Cortex of kidney (tissue), 1 donor: ENCODE measurements around the gene SPATA13.

Source experiments
- DNase-seq: peaks from one replicate; lab custom pipeline; 2025; lab: John Stamatoyannopoulos, UW

The SPATA13 gene

DNA sequence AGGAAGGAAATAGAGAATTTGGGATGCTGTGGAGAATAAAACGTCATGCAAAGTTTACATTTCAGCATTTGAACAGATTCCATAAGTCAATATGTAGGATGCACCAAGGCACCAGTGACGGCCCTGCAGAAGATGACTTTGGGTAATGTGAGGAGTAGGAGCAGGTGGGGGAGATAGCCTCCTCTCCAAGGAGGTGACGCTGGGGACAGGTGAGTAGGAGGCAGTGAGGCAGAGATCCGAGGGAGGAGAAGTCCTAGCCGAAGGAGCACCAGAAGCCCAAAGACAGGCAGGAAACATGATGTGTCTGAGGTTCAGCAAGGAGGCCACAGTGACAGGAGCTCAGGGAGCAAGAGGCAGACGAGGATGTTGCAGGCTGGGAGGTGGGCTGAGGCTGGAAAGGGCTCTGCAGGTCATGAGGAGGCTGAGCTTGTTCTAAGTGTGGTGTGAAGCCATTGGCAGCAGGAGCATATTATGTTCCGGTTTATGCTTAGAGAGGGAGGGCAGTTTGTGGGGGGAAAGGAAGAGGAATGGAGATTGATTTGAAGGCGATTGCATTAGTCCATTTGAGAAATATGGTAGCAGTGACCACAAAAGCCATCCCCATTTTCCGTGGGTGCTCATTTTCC lies 93.1 kb downstream of the SPATA13 start:
- no peak for DNase-seq

- no peak for DNase-seq
These were observed 93.8 kb downstream of the SPATA13 start for GRCh38 chr13:24254146-24254841.

- no peak for DNase-seq
These were observed 97.0 kb downstream of the SPATA13 start for GRCh38 chr13:24257497-24257896.

DNA sequence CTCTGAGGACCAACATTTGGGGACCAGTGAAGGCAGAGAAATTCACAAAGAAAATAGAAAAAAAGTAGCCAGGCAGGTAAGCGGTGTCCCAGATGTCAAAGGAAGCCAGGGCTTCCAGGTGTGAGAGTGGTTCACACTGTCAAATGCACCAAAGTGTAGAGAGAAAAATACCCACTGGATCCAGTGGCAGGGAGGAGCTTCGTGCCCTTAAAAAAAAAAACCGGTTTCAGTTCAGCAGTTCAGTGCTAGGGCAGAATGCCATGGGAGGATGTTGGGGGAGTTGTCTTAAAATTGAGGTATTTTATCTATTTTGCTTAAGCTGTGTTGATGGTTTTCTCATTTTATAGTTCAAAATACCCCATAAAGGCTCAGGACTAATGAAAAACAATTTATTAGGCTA lies 101.0 kb downstream of the SPATA13 start:
- DNase-seq = no peak

DNA sequence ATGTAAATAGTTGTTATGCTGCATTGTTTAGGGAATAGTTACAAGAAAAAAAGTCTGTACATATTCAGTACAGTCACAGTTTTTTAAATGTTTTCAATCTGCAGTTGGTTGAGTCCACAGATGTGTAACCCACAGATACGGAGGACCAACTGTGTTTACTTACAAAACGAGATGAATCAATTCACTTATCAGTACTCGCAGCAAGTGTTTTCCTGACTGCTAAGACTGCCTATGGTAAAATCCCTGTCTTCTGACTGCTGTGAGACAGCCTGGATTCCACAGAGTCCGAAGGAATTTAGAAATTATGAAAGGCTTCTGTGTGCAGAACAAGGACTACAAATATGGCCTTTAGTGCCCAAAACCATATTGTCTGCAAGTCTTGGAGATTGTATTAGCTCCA lies 103.1 kb downstream of the SPATA13 start:
- DNase-seq = no peak

GRCh38 chr13:24264976-24265375 lies 104.5 kb downstream of the SPATA13 start:
- no peak for DNase-seq

GRCh38 chr13:24265453-24265852 lies 104.9 kb downstream of the SPATA13 start:
- DNase-seq = no peak

DNA sequence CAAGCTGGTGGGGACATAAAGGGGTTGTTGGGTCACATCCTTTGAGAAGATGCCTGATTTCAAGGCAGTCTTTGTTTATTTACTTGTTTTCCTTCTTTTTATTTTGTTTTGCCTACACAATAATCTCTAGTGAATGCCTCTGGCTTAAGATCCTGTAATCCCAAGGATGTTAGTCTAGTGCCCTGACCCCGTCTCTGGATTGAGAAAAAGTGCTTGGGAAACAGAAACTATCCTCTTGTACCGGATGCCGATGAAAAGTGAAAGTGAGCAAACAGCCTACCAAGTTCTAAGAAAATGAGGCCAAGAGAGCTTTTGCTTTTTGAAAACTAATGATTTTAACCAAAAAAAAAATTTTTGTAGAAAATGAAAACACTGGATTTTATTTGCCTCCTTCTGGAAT lies 106.8 kb downstream of the SPATA13 start:
- no peak for DNase-seq

- DNase-seq = no peak
These were observed 107.3 kb downstream of the SPATA13 start for GRCh38 chr13:24267801-24268200.

DNA sequence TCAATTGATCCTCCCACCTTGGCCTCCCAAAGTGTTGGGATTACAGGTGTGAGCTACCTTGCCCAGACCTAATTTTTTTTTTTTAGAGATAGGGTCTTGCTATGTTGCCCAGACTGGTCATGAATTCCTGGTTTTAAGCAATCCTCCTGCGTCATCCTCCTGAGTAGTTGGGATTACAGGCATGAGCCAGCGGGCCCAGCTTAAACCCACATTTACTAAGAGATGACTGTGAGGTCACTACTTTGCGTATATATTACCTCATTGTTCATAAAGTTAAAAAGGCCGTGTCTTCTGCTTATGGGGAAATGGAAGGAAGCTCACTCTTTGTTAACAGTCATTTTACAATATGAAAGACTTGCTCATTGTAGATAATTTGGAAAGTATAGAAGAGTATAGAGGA lies 109.3 kb downstream of the SPATA13 start:
- DNase-seq = no peak

- no peak for DNase-seq
These were observed 110.2 kb downstream of the SPATA13 start for GRCh38 chr13:24270639-24271141.

- no peak for DNase-seq
These were observed 110.7 kb downstream of the SPATA13 start for GRCh38 chr13:24271231-24271600.

DNA sequence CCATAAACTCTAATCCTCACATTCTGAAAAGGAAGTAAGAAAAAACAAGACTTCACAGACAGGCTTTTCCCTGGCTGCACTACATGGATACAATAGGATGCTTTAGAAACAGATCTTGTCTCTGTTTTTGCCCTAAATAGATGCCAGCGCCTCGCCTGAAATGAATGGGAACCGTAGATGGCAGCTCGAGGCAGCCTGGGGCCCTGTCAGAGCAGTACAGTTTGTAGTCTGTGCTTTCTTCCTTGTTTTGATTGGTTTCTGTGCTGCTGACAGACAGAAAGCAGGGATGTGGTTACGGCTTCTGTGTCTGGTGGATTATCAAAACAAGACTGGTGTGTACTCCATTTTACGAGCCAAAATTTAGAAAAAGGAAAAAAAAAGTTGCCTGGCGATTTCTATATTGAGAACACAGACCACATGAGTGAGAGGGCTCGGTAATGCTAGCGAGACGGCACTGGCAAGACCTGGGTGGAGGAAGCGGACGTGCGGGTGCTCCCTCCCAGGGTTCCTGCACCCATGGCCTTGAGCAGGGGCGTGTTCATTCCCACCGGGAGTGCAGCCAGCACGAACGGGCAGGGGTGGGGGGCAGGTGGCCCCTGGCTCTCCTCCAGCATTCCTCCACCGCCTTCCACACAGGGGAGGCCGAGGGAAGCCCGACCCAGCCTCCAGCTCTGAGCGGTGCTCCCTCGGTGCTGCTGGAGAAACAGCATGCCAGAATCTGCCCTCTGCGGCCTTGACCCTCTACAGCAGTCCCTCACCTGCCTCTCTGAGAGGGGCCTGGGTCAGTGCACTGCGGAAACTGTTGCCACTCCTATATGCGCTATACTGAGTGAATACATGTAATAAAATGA lies 111.3 kb downstream of the SPATA13 start:
- DNase-seq = peak; percentile 28

DNA sequence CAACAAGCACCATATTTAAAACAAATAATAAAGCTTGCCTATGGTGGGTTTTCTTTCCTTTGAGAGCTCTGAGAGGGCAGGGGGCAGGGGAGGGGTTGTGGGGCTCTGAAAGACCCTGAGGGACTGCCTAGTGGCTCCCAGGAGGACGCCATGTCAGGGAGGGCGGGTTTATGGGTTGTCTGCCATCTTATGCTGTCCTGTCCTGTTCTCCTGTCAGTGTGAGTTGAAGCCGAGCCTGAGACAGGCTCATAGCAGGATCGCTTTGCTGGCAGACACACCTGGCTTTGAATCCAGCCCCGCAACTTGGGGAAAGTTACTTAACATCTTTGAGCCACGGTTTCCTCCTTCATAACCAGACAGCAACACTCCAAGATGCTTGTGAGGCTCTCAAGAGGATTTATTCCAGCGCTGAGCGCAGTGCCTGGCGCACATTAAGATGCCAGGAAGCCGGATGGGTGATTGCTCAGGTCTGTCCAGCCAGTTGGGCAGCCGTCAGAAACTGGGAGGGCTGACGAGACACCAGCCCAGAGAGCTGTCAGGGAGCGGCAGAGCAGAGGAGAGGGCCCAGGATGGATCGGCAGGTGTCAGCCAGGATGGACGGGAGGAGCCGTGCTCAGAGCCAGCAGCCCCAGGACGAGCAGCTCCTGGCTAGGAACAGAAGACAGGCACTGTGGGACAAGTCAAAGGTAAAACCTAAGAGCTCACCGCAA lies 112.1 kb downstream of the SPATA13 start:
- no peak for DNase-seq

GRCh38 chr13:24273926-24274325 lies 113.4 kb downstream of the SPATA13 start:
- no peak for DNase-seq

DNA sequence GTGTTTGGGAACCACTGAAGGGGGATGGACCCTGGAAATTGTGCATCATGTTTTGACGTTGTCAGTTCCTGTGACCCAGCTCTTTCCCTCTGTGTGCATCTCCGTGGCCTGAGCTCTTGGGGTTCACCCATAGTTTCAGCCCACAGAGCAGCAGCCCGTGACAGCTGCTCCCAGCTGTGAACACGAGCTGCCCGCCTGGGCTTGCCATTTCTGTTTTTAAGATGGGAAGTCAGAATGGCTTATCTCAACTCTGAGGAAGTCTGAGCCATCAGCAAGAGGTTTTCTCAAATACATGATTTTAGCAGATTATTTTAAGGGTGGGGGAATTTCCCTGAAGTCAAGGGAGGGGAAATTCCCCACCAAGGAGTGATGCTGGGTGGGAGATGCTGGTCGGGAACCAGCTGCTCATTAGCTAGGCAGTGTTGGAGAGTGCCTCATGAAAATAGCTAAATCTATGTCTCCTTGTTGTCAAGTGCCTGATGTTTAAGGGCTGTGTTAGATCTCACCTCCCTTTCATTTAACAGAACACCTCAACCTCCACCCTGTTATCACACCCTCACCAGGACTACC lies 114.0 kb downstream of the SPATA13 start:
- DNase-seq = no peak

GRCh38 chr13:24275041-24275440 lies 114.5 kb downstream of the SPATA13 start:
- DNase-seq = no peak

DNA sequence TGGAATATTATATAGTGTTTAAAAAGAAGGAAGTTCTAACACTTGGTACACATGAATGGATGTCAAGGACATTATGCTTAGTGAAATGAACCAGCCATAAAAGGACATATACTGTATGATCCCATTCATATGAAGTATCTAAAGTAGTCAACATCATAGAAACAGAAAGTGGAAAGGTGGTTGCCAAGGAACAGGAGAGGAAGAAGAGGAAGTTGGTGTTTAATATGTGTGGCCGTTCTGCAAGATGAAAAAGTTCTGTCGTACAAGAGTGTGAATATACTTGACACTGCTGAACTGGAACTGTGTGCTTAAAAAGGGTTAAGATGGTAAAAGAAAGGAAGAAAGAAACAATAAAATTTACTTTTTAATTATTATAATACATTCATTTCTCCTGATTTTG lies 115.8 kb downstream of the SPATA13 start:
- no peak for DNase-seq

GRCh38 chr13:24276861-24277260 lies 116.3 kb downstream of the SPATA13 start:
- DNase-seq = no peak

- no peak for DNase-seq
These were observed 117.2 kb downstream of the SPATA13 start for GRCh38 chr13:24277761-24278160.

GRCh38 chr13:24279327-24280110 lies 119.0 kb downstream of the SPATA13 start:
- no peak for DNase-seq
